ENCODE data around the gene CD93. TPM values are rescaled to one million over a fixed set of nuclear protein-coding genes. Genes with fewer than 3 reads are reported as not detected.

Gene CD93
- total and polyA plus RNA-seq, 2 of the 8 experiments (the other 6 are each of a cell fraction or from before 2014, with no cell fraction given): under 0.01 to 0.07 TPM

GRCh38 chr20:23039136-23039875 lies 46.8 kb downstream of the CD93 start:
- Histone ChIP-seq H3K9me3 (ENCODE audit: insufficient read depth in 2 of 2, low read depth in 1 of 2, low read length in 1 of 2) (peaks cover 0 to 5% of the 10 kb centered on the region in 2 experiments; a peak in 1 of 4 replicates), H2AK5ac (ENCODE audit: low read depth, low read length) (no peak overlapping the region), H2BK15ac (ENCODE audit: low read length) (no peak overlapping the region), H4K5ac (ENCODE audit: insufficient read length, low read depth, low read length) (no peak overlapping the region), H3K79me1 (ENCODE audit: low read depth, low read length) (no peaks in the 10 kb centered on the region), H3K79me2 (ENCODE audit: control insufficient read depth in 1 of 2, insufficient read depth in 2 of 2, low read length in 2 of 2) (no peaks in the 10 kb centered on the region), H2AFZ (ENCODE audit: low read length) (no peak overlapping the region), H3K23ac (ENCODE audit: insufficient read length) (no peak overlapping the region), H3K27me3 (replicated peaks in 1 of 4; ENCODE audit: control insufficient read depth in 3 of 4, extremely low read depth in 1 of 4, insufficient read depth in 3 of 4, low read length in 3 of 4) (peaks cover 21 to 49% (median 38%) of the 10 kb centered on the region in 4 experiments), H2BK120ac (replicated peaks; ENCODE audit: low read depth, low read length) (no peak overlapping the region), H2BK20ac (ENCODE audit: low read length) (no peak overlapping the region), H2BK12ac (ENCODE audit: low read depth, low read length) (peak overlapping the region; percentile 19; the same call in 1 of the 2 replicates), H3K4me3 (ENCODE audit: extremely low read depth in 1 of 4, insufficient read depth in 2 of 4, low read depth in 3 of 4, low read length in 4 of 4) (no peak overlapping the region), H2BK5ac (ENCODE audit: low read depth, low read length) (no peak overlapping the region), H3K27ac (ENCODE audit: low read depth, low read length) (no peak overlapping the region), H4K91ac (replicated peaks; ENCODE audit: insufficient read length, low read length) (no peak overlapping the region), H3K4me2 (ENCODE audit: insufficient read depth in 1 of 2, low read depth in 2 of 2, low read length in 2 of 2) (no peak overlapping the region), H3K18ac (ENCODE audit: extremely low read depth, low read length) (no peak overlapping the region), H3K4me1 (replicated peaks in 1 of 4; ENCODE audit: control insufficient read depth in 3 of 4, insufficient read depth in 4 of 4, low read length in 3 of 4) (peaks cover 3 to 18% (median 8%) of the 10 kb centered on the region in 4 experiments; a peak in 6 of 7 replicates), H3K36me3 (ENCODE audit: control insufficient read depth in 2 of 4, insufficient read depth in 4 of 4, low read length in 3 of 4) (no peaks in the 10 kb centered on the region; a peak in 1 of 8 replicates), H3K56ac (replicated peaks; ENCODE audit: insufficient read length, low read depth, low read length) (no peak overlapping the region), H3K9ac (replicated peaks in 1 of 4; ENCODE audit: extremely low read depth in 1 of 4, low read depth in 3 of 4, low read length in 3 of 4) (no peak overlapping the region), H3K4ac (replicated peaks; ENCODE audit: insufficient read length, low read depth, low read length) (no peak overlapping the region), H4K8ac (ENCODE audit: extremely low read depth, insufficient read depth, low read length) (no peak overlapping the region), H3K23me2 (ENCODE audit: low read depth, low read length) (peaks cover 4% of the 10 kb centered on the region; the same call in 1 of the 2 replicates), H3K14ac (ENCODE audit: insufficient read length) (no peak overlapping the region), H4K20me1 (replicated peaks in 1 of 2; ENCODE audit: control insufficient read depth in 1 of 2, insufficient read depth in 2 of 2, low read length in 2 of 2) (no peaks in the 10 kb centered on the region)
- DNase-seq (ENCODE audit: low read depth in 1 of 2, low spot score in 2 of 2) (no peak), FAIRE-seq (no peak)
- CTCF ChIA-PET (ENCODE audit: partially characterized antibody): interaction anchor here (0.9 to 1.5 kb wide), 3 partner anchors 9 to 348 kb away, joined by 3 to 6 read pairs (median 4); no protein-coding TSS in a partner anchor
- 91% methylated on average over 5 of the region's 5 CpGs; no CpG with 5 or more reads in 1 of the 2 experiments for WGBS, 2 experiments (ENCODE audit: extremely low coverage in 1 of 2, insufficient coverage in 1 of 2, insufficient read length in 1 of 2, insufficient replicate concordance in 2 of 2, low coverage in 1 of 2, low lambda C conversion rate in 2 of 2, missing lambda C conversion rate in 1 of 2)
- TF ChIP-seq KDM5A (IDR thresholded peaks at IDR 0.05; ENCODE audit: low read length) (no peak), POLR2A (IDR thresholded peaks at IDR 0.05; ENCODE audit: control extremely low read depth in 1 of 2, low read depth in 2 of 2, low read length in 2 of 2) (no peak), TAF7 (optimal IDR thresholded peaks at IDR 0.05; ENCODE audit: borderline replicate concordance, low read depth, low read length) (no peak), KDM4A (IDR thresholded peaks at IDR 0.05; ENCODE audit: low read depth, low read length, severe bottlenecking) (no peak), SAP30 (IDR thresholded peaks at IDR 0.05; ENCODE audit: insufficient read depth, insufficient replicate concordance, low read length) (no peak), MAFK (IDR thresholded peaks at IDR 0.05; ENCODE audit: low read depth, low read length) (no peak)
- TF ChIP-seq, protein P1, sequence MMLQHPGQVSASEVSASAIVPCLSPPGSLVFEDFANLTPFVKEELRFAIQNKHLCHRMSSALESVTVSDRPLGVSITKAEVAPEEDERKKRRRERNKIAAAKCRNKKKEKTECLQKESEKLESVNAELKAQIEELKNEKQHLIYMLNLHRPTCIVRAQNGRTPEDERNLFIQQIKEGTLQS (IDR thresholded peaks at IDR 0.05; ENCODE audit: insufficient read depth, low read depth, low read length): no peak
- POLR2A ChIA-PET (ENCODE audit: partially characterized antibody): no interaction called here

Data from H1 (cell line).